ENCODE measurements around the gene CARMIL1. TPM values are rescaled to one million over a fixed set of nuclear protein-coding genes. Genes with fewer than 3 reads are reported as not detected.

The CARMIL1 gene
- total RNA-seq, 1 donor from 2014 or later = 8.4 TPM

DNA sequence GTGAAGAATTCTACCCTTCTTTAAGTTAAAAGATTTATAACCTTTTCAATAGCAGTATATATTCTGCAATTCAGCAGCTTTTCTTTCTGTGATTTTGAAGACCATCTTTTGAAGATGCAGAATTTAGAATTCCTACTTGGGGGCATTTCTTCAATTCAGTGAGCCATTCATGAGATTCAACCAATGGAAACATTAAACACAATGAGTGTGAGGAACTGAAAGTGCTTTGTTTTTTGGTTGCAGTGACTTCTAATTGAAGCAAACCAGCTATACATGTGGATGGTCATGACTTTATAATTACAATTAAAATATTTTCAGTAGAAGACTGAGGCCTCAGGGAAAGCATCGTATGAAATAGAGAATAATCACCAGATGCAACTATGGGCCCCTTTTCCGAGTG is 108.3 kb downstream of the CARMIL1 start:
- intact Hi-C loops (cut with micrococcal nuclease) = no loop called here
- Histone ChIP-seq H3K27me3 (ENCODE audit: low read depth) (no peaks in the 10 kb centered on the region), H3K27ac (replicated peaks) (no peak overlapping the region), H3K4me1 (peaks cover 16% of the 10 kb centered on the region), H3K9me3 (replicated peaks) (no peaks in the 10 kb centered on the region), H3K4me3 (no peak overlapping the region), H3K36me3 (no peaks in the 10 kb centered on the region)
- TF ChIP-seq, protein P1, sequence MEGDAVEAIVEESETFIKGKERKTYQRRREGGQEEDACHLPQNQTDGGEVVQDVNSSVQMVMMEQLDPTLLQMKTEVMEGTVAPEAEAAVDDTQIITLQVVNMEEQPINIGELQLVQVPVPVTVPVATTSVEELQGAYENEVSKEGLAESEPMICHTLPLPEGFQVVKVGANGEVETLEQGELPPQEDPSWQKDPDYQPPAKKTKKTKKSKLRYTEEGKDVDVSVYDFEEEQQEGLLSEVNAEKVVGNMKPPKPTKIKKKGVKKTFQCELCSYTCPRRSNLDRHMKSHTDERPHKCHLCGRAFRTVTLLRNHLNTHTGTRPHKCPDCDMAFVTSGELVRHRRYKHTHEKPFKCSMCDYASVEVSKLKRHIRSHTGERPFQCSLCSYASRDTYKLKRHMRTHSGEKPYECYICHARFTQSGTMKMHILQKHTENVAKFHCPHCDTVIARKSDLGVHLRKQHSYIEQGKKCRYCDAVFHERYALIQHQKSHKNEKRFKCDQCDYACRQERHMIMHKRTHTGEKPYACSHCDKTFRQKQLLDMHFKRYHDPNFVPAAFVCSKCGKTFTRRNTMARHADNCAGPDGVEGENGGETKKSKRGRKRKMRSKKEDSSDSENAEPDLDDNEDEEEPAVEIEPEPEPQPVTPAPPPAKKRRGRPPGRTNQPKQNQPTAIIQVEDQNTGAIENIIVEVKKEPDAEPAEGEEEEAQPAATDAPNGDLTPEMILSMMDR (IDR thresholded peaks at IDR 0.05; ENCODE audit: borderline replicate concordance) = no peak
- no peak for DNase-seq

DNA sequence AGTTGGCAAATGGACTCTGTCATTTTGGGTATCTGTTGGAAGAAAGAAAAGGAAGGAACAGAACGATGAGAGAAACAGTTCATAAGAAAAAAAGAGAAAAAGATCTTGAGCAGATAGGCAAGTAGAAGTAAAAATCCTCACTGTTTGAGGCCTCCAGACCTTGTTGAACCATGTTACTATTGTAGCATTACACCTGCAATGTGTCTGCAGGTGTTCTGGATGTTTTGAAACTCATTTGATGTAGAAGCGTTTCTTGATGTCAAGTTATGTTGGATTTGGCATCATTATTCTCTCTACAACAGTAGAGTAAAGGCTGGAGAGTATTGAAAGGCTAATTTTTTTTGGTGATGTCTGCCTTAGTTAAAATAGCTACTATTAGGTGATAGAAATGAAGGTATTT is 108.7 kb downstream of the CARMIL1 start:
- Histone ChIP-seq H3K27ac (replicated peaks) (no peak overlapping the region), H3K4me3 (no peak overlapping the region), H3K27me3 (ENCODE audit: low read depth) (no peaks in the 10 kb centered on the region), H3K9me3 (replicated peaks) (no peaks in the 10 kb centered on the region), H3K36me3 (no peaks in the 10 kb centered on the region), H3K4me1 (peaks cover 16% of the 10 kb centered on the region)
- no peak for DNase-seq
- TF ChIP-seq, protein P1 (IDR thresholded peaks at IDR 0.05; ENCODE audit: borderline replicate concordance) = no peak
- intact Hi-C loops (cut with micrococcal nuclease) = no loop called here

DNA sequence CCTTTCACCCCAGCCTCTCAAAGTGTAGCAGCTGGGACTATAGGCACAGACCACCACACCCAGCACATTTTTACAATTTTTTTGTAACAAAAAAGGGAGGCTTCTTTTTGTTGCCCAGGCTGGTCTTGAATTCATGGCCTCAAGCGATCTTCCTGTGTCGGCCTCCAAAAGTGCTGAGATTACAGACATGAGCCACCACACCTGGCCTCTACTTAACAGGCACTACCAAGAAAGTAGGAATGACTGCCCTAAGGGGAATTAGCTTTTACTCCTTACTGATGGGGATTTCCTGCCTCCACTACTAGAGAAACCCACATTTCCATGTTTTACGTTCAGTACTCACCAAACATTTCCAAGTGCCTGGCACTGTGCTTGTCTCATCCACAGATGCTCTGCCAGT is 109.6 kb downstream of the CARMIL1 start:
- H3K27me3 ChIP-seq (ENCODE audit: low read depth) = no peaks in the 10 kb centered on the region
- no peaks in the 10 kb centered on the region for H3K36me3 ChIP-seq
- no peaks in the 10 kb centered on the region for H3K9me3 ChIP-seq (replicated peaks)
- DNase-seq = no peak
- H3K4me1 ChIP-seq = peaks cover 16% of the 10 kb centered on the region
- no peak overlapping the region for H3K27ac ChIP-seq (replicated peaks)
- no peak overlapping the region for H3K4me3 ChIP-seq
- intact Hi-C loops (cut with micrococcal nuclease) = no loop called here
- TF ChIP-seq, protein P1 (IDR thresholded peaks at IDR 0.05; ENCODE audit: borderline replicate concordance) = no peak

DNA sequence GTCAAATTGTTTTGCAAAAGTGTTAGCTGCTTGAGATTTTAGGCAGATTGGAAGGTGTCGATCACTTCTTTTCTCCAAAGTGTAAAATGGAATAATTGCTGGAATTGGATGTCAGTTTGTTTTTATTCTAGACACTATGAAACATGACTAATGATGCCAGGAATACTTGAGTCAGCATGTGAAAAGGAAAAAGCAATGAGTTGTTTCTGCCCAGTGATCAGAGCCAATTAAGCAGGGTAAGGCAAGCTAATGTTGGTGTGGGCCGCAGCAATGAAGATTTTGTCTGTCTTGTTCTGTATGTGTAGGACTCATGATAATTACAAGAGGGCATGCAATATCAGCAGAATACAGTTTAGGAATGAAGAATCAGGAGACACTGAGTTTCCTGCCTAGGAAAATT is 110.3 kb downstream of the CARMIL1 start:
- H3K27me3 ChIP-seq (ENCODE audit: low read depth) = no peaks in the 10 kb centered on the region
- no peak overlapping the region for H3K27ac ChIP-seq (replicated peaks)
- TF ChIP-seq, protein P1 (IDR thresholded peaks at IDR 0.05; ENCODE audit: borderline replicate concordance) = no peak
- DNase-seq = no peak
- H3K36me3 ChIP-seq = no peaks in the 10 kb centered on the region
- H3K4me3 ChIP-seq = no peak overlapping the region
- H3K4me1 ChIP-seq = peaks cover 14% of the 10 kb centered on the region
- no peaks in the 10 kb centered on the region for H3K9me3 ChIP-seq (replicated peaks)
- intact Hi-C loops (cut with micrococcal nuclease) = no loop called here

DNA sequence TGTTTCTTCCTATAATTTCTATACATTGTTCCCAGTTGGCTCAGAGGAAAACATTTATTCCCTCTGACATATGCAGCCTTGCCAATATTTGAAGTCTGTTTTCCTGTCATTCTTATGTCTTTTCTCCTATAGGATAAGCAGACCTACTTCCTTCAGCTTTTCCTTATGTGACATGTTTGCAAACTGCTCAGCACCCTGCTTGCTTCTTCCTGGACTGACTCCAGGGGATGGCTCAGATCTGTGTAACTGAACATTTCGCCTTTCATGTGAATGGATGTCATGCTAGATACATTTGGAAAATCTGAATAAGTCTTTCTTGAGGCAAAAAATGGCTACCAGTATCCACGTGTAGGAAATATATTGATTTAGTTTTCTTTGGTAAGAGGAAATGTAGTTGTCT is 113.2 kb downstream of the CARMIL1 start:
- no peak overlapping the region for H3K4me3 ChIP-seq
- intact Hi-C loops (cut with micrococcal nuclease) = no loop called here
- H3K9me3 ChIP-seq (replicated peaks) = no peaks in the 10 kb centered on the region
- DNase-seq = no peak
- no peak overlapping the region for H3K27ac ChIP-seq (replicated peaks)
- H3K27me3 ChIP-seq (ENCODE audit: low read depth) = no peaks in the 10 kb centered on the region
- no peaks in the 10 kb centered on the region for H3K36me3 ChIP-seq
- H3K4me1 ChIP-seq = peaks cover 7% of the 10 kb centered on the region
- TF ChIP-seq, protein P1 (IDR thresholded peaks at IDR 0.05; ENCODE audit: borderline replicate concordance) = no peak

DNA sequence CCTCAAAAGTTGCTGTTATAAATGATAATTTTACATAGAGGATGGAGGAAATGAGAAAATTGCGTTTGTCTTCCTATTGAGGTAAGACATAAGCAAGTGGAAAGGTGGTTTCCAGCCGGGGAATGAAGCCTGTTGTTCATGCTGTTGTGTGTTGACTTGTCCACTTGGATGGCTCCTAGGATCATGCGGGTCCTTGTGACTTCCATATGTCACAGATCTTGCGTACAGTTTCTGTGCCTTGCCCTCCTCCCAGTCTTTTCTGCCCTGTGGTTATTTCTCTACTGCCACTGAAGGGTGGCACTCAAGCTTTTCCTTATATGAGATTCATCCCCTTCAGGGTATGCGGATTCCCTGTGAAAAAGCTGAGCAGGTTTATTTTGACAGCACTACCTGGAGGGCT is 116.6 kb downstream of the CARMIL1 start:
- Histone ChIP-seq H3K27me3 (ENCODE audit: low read depth) (no peaks in the 10 kb centered on the region), H3K4me1 (no peaks in the 10 kb centered on the region), H3K27ac (replicated peaks) (no peak overlapping the region), H3K36me3 (no peaks in the 10 kb centered on the region), H3K9me3 (replicated peaks) (no peaks in the 10 kb centered on the region), H3K4me3 (no peak overlapping the region)
- intact Hi-C loops (cut with micrococcal nuclease) = no loop called here
- no peak for DNase-seq
- TF ChIP-seq, protein P1 (IDR thresholded peaks at IDR 0.05; ENCODE audit: borderline replicate concordance) = no peak

Data from left ventricle myocardium inferior (tissue), 1 donor.